Neural cell (in vitro differentiated cells): Measurements from ENCODE around the gene HSPB2.

ENCODE experiments used
- CTCF ChIP-seq: fragments of 450-650 bp; IDR thresholded peaks from 2 replicates; pipeline ENCODE4 v1.5.1; 2014; ENCODE audit warnings: antibody characterized with exemption, mild to moderate bottlenecking, moderate library complexity; ENCODE audit not compliant: poor library complexity, severe bottlenecking
- EZH2 ChIP-seq: fragments of 200-600, 300-800 bp; shearing (Covaris generic), sonication (generic); IDR thresholded peaks from 2 replicates; pipeline ENCODE4 v1.6.1; 2014; ENCODE audit warnings: antibody characterized with exemption, low read length, borderline replicate concordance, mild to moderate bottlenecking; ENCODE audit not compliant: insufficient read depth, poor library complexity, severe bottlenecking
- MXI1 ChIP-seq: fragments of 450-650 bp; conservative IDR thresholded peaks from 2 replicates; pipeline ENCODE4 v1.6.1; 2014; ENCODE audit warnings: antibody characterized with exemption, mild to moderate bottlenecking; ENCODE audit not compliant: poor library complexity, severe bottlenecking
- RAD21 ChIP-seq: fragments of 450-650 bp; conservative IDR thresholded peaks from 2 replicates; pipeline ENCODE4 v1.6.1; 2014; ENCODE audit warnings: antibody characterized with exemption, mild to moderate bottlenecking, moderate library complexity
- REST ChIP-seq: IDR thresholded peaks from 2 replicates; pipeline ENCODE4 v1.6.1; 2012; ENCODE audit warnings: borderline replicate concordance
- SMC3 ChIP-seq: fragments of 450-650 bp; conservative IDR thresholded peaks from 2 replicates; pipeline ENCODE4 v1.6.1; 2014; ENCODE audit warnings: antibody characterized with exemption, mild to moderate bottlenecking, moderate library complexity; ENCODE audit not compliant: poor library complexity
- TAF1 ChIP-seq: IDR thresholded peaks from 2 replicates; pipeline ENCODE4 v1.6.1; 2012; ENCODE audit warnings: low read depth

- TF ChIP-seq CTCF (no peak), REST (no peak), TAF1 (no peak), RAD21 (no peak), EZH2 (no peak), SMC3 (no peak), MXI1 (no peak)
Measured at GRCh38 chr11:111937461-111937769, 24.9 kb downstream of the HSPB2 start.
